NCI-H460 (cell line): Measurements from ENCODE around the gene ARHGAP45. TPM values are rescaled to one million over a fixed set of nuclear protein-coding genes. Genes with fewer than 3 reads are reported as not detected.
"Not testable (repeated sequence)": the region's sequence is repeated elsewhere in the genome, so short reads cannot be mapped to it uniquely, and the experiment has no call there.

ENCODE experiments used
- DNase-seq: peaks from one replicate; pipeline ENCODE4 v3.0.0-alpha.2; 2016; ENCODE audit warnings: low read depth; ENCODE audit errors: extremely low read depth
- polyA plus RNA-seq: library from polyadenylated mRNA; depleted of rRNA; stranded (reverse); fragments of >200 nt; gene quantifications from 2 replicates; pipeline ENCODE4 v1.2.3, GENCODE V29; 2014; cell fraction: nucleus; rRNA removed
- total RNA-seq: library from RNA; depleted of rRNA; stranded (reverse); fragments of >200 nt; shearing (Covaris generic); gene quantifications from 2 replicates; pipeline ENCODE4 v1.2.3, GENCODE V29; 2014; rRNA removed

The ARHGAP45 gene, protein sequence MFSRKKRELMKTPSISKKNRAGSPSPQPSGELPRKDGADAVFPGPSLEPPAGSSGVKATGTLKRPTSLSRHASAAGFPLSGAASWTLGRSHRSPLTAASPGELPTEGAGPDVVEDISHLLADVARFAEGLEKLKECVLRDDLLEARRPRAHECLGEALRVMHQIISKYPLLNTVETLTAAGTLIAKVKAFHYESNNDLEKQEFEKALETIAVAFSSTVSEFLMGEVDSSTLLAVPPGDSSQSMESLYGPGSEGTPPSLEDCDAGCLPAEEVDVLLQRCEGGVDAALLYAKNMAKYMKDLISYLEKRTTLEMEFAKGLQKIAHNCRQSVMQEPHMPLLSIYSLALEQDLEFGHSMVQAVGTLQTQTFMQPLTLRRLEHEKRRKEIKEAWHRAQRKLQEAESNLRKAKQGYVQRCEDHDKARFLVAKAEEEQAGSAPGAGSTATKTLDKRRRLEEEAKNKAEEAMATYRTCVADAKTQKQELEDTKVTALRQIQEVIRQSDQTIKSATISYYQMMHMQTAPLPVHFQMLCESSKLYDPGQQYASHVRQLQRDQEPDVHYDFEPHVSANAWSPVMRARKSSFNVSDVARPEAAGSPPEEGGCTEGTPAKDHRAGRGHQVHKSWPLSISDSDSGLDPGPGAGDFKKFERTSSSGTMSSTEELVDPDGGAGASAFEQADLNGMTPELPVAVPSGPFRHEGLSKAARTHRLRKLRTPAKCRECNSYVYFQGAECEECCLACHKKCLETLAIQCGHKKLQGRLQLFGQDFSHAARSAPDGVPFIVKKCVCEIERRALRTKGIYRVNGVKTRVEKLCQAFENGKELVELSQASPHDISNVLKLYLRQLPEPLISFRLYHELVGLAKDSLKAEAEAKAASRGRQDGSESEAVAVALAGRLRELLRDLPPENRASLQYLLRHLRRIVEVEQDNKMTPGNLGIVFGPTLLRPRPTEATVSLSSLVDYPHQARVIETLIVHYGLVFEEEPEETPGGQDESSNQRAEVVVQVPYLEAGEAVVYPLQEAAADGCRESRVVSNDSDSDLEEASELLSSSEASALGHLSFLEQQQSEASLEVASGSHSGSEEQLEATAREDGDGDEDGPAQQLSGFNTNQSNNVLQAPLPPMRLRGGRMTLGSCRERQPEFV
- 0.92 and 2.5 TPM in 2 replicates for total RNA-seq
- polyA plus RNA-seq, result 5.9 and 8.2 TPM in 2 replicates

DNA sequence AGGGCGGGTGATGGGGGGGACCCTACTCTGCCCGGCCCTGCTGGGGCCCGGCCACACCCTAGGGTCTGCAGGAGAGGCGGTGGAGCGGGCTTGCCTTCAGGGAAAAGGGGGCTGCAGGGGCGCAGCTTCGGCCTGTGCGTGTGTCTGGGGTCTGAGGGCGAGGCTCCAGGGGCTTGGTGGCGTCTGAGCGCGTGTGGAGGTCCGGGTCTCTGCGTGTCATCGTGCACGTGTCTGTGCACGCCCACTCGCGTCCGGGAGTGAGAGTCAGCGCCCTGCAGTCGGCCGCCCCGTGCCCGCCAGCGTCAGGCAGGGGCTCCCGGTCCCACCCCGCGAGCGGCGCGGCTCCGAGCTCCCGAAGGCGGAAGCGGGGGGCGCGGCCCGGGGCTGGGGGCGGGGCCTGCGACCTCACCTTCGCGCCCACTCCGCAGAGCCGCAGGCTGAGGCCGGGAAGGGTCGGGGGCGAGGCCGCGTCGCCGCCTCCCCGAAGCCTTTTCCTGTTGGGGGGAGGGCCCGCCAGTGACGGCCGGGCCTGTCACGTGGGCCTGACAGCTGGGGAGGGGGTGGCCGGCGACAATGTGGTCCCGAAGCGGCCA, at the start of gene ARHGAP45:
Gene ARHGAP45, plus strand, starts transcription at position 420 of the 593 bp plus-strand sequence. CDS start 239 bp downstream, outside the sequence.
- no peak for DNase-seq

DNA sequence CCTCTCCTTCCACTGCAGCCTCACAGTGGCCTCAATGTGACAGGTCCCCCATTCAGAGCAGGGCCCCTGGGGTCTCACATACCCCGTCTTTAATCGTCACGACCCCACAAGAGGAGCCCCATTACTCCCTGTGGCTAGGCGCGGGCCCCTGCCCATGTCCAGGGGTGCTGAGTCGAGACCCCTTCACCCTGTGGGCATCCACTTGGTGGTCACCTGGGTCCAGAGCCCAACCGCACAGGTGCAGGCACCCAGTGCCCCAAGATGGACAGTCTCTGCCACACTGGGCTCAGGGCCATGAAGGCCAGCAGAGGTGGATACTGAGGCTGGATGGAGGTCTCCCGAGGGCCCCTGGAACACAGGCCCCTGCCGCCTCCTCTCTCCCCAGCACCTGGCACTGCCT, 49.1 kb upstream of the ARHGAP45 start:
- DNase-seq, result no peak

DNA sequence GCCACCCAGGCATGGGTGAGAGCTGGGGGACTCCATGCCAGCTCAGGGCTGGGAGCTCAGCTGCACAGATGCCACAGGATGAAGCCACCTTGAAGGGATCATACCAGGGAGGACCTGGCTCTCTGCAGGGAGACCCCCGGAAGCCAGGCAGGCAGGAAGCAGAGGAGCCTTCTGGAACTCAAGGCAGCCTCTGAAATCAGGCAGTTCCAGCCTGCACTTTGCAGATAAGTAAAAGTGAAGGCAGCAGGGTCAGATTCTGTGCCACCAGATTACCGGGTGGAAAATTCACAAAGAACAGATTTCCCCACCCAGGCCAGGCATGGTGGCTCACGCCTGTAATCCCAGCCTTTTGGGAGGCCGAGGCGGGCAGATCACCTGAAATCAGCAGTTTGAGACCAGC, 48.6 kb upstream of the ARHGAP45 start:
- DNase-seq, result no peak

DNA sequence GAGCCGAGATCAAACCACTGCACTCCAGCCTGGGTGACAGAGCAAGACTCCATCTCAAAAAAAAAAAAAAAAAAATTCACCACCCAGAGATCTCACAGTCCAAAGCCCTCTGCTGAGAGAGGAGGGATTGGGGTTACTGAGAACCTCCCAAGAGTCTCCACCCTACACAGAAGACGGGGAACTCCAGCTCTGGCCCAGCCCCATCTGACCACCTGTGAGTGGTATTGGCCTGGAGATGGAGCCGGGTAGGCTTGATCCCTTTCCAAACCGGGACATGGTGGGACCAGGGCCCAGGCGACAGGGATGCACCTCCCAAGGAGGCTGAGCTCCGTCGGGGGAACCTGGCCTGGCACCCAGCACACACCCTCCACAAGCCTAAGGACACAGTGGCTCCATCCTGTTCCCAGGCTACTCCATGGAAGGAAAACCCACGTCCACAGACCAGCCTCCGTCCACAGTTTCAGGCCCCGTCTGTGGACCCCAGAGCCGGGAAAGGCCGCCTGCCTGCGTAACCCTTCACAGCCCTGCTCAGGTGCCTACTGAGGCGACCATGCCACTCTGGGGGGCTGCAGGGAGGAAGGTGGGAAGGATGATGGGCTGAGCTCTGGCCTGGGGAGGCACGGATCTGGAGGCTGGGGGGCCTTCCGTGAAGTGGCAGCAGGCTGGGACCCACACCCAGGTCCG, 47.9 kb upstream of the ARHGAP45 start:
- DNase-seq, result no peak

DNA sequence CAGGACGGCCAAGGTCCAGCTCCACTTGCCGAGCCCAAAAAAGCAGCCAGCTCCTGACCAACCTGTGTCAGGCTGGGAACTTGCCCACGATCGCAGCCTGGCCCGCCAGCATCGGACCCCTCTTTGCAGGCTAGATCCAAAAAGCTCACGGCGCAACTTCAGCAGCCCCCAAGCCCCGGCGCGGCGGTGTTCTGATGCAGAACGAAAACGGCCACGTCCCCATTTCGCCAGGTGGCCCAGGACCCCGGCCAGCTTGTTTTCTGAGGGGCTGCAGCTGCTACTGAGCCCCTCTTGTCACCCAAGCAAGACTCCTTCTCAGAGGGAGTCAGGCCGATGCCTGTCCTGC, 47.4 kb upstream of the ARHGAP45 start:
- no peak for DNase-seq

DNA sequence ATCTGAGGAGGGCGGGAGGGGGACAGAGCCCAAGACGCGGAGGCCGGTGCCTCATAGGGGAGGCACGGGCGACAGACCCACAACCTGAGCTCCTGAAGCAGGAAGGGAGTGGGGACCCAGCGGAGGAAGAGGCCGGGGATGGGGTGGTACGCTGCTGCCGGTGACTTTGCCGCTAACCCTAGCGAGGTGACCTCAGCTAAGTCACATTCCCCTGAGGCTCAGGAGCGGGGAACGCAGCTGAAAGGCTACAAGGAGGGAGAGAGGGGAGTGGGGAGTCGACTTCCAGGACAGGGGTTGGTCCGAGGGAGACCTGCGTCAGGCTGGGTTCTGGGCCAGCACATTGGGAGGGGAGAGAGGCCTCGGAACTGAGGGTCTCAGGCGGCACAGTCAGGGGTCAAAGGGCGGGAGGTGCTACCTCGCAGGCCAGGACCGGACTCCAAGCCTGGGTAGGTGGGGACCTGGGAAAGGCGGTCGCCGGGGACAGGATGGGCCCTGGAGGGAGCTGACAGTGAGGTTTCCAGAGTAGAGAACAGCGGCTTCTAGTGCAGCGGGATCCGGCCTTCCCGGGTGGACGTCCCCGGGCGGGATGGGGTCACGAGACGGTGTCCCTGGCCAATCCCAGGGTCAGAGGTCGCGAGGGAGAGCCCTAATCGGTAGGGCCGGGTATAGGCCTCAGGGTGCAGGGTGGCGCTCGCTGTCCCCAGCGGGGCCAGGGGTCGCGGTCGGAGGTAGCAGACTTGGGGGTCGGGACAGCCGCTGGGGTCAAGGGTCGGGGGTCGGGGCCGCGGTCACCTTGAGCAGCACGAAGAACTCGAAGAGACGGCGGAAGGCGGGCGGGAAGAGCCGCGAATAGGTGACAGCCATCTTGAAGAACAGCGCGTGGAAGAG, 46.7 kb upstream of the ARHGAP45 start:
- DNase-seq, result no peak

DNA sequence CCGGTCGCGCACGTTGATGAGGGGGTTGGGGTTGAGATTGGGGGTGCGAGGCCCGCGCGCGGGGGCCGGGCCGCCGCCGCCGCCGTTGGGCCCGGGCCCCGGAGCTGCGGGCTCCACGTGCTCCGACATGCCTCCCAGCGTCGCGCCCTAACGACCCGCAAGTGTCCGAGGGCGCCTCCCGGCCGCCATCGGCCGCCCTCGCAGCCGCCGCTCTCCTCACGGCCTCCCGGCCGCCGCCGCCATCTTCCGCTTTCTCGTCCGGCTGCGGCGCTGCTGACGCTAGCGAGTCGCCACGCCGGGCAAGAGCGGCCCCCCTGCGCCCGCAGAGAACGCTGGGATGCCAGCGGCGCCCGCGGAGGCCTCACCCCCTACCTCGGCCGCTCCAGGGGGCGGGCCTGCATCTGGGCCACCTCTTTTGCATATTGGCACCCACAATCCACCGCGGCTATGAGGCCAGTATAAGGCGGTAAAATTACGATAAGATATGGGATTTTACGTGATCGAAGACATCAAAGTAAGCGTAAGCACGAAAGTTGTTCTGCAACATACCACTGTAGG, 46.0 kb upstream of the ARHGAP45 start, which contains the start of gene TMEM259:
Gene TMEM259, minus strand, starts transcription at position 256 of the 558 bp plus-strand sequence. Its CDS starts 127 bp downstream, at position 129.
- peak; percentile 95 for DNase-seq

DNA sequence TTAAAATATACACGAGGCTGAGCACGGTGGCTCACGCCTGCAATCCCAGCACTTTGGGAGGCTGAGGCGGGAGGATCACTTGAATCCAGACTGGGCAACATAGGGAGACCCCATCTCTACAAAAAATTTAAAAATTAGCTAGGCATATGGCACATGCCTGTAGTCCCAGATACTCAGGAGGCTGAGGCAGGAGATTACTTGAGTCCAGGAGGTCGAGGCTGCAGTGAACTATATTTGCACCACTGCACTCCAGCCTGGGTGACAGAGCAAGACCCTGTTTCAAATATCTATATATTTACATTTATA, 43.1 kb upstream of the ARHGAP45 start:
- not testable (repeated sequence) for DNase-seq

DNA sequence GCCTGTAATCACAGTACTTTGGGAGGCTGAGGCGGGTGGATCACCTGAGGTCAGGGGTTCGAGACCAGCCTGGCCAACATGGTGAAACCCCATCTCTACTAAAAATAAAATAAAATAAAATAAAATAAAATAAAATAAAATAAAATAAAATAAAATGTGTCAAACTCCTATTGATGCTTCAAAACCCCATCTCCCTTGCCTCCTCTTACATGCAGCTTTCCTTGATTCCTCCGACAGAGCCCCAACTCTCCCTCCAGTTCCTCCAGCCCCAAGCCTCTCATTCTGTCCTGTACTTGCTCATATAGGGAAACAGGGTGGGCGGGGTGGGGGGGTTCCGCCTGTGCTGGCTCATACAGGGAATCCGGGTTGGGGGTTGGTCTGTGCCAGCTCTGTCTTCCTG, 41.9 kb upstream of the ARHGAP45 start:
- DNase-seq, result not testable (repeated sequence)

DNA sequence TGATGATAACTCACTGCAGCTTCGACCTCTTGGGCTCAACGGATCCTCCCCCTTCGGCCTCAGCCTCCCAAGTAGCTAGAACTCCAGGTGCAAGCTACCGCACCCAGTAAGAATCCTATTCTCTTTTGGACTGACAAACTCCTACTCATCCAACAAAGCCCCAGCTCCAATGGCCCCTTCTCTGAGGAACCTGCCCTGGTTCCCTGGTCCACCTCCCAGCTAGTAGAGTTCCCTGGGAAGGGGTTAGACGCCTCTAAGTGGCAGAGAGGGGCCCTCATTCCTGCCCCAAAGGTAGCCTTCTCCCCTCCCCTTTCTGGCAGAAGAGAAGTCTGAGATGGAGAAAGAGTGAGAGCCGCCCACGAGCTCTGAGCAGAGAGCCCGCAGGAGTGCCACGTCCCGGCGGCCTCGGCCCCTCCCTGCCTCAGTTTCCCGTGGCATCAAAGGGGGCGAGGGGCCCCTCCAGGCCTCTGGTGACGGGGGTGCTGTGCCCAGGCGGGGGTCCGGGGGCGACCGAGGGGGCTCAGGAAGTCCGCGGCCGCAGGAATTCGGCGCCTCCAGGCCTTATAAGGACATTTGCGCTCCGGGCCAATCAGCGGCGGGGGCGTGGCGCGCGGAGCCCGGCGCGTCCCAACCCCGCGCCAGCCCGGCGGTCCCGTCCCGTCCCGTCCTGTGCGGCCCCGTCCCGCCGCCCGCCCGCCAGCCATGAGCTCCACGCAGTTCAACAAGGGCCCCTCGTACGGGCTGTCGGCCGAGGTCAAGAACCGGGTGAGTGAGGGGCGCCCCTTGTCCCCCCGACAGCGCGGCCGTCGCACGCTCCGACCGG, 40.8 kb upstream of the ARHGAP45 start, which contains the start of gene CNN2:
Gene CNN2, plus strand, starts transcription at position 649 of the 823 bp plus-strand sequence. Its CDS starts 54 bp downstream, at position 703.
- no peak for DNase-seq

DNA sequence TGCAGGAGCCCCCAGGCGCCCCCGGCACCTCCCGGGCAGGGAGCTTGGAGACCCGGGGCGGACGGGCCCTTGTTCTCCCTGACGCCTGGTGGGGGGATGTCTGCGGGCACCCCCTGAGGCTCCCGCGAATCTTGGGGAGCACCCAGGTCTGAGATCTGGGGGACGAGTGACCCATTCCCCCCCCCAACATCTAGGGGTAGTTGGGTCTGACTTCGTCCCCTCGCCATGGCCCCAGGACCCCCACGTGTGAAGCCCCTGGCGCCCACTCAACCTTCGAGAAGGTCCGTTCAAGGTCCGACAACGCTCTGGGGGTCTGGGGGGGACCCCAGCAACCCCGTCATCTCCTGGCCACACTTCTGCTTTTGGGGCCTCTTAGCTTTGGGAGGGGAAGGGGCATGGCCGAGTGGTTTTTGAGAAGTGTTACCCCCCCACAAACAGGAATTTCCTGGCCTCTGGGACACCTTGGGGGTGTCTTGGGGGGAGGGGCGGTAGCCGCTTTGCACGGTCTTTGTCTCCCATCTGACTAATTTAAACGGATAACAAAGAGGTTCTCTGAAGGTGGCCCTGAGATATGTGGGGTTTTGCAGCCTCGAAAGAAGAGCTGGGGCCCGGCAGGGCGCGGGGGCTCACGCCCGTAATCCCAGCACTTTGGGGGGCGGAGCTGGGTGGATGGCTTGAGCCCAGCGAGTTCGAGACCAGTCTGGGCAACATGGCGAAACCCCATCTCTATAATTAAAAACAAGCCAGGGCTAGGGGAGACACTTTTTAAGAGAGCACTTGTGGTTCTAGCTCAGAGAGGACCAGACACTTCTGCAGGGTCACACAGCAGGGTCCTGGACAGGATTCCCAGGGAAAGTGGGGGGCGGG, 40.0 kb upstream of the ARHGAP45 start:
- no peak for DNase-seq

DNA sequence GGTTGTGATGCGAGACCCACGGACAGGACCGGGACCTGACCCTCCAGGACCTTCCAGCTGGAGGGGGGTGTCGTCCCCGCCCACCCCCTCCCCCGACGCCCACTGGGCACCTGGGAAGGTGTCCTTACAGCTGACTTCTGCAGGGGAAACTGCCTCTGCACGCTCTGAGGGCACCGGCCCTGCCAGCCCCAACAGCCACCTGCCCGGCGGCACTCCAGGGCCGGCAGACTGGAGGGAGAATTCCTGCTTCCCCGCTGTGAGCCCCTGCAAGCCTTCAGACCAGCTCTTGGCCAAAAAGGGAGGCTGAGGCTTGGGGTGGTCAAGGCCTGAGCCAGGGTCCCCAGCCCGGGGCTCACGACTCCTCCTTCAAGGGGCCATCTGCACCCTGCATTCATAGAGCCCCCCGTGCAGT, 39.3 kb upstream of the ARHGAP45 start:
- no peak for DNase-seq

DNA sequence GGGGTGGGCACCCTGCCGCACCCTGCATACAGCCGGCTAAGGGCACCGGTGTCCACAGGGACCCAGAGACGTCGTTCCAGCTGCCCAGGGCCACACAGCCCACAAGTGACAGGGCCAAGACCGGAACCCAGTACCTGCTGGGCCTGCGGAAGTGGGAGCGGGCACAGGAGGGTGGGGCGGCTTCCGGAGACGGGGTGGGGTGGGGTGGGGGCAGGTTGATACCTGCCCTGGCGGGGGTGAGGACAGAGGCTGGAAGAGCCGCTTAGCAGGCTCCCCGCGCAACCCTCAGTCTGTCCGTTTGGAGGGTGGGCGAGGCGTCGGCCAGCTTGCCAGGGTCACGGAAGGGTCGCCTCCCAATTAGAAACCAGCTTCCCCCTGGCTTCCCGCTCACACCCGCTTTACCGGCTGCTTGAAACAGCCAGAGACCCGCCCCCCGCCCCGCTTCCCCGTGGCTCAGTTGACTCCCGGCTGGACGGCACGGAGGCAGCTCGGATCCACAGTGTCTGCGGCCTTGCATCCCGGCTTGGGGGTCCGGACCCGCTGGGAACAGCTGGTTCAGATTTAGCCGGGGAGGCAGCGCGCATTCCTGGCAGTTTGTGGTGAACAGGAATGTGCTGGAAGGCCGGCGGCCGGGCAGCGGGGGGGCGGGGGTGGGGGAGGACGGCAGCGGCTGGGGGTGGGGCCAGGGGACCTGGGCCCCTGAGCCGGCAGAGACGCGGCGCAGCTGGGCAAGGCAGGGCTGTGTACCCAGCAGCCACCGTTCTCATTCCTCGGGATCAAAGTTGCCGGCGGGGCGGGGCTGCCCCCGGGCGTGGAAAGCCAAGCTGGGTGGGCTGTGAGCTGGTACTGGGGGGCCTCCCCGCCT, 38.7 kb upstream of the ARHGAP45 start:
- DNase-seq, result no peak

DNA sequence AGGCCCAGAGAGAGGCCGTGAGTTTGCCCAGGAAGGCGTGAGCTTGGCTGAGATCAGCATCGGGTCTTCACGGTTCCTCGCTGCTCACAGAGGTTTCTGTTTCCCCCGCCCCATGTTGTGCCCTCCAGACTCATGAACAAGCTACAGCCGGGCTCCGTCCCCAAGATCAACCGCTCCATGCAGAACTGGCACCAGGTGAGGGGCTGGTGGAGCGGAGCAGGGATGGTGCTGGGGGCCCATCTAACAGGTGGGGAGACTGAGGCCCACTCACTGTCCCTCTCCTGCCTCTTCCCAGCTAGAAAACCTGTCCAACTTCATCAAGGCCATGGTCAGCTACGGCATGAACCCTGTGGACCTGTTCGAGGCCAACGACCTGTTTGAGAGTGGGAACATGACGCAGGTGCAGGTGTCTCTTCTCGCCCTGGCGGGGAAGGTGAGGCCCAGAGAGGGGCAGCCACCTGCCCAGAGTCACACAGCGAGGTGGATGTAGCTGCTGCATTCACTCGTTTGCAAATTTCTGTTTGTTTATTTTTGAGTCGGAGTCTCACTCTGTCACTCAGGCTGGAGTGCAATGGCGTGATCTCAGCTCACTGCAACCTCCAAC, 34.6 kb upstream of the ARHGAP45 start:
- DNase-seq, result no peak

DNA sequence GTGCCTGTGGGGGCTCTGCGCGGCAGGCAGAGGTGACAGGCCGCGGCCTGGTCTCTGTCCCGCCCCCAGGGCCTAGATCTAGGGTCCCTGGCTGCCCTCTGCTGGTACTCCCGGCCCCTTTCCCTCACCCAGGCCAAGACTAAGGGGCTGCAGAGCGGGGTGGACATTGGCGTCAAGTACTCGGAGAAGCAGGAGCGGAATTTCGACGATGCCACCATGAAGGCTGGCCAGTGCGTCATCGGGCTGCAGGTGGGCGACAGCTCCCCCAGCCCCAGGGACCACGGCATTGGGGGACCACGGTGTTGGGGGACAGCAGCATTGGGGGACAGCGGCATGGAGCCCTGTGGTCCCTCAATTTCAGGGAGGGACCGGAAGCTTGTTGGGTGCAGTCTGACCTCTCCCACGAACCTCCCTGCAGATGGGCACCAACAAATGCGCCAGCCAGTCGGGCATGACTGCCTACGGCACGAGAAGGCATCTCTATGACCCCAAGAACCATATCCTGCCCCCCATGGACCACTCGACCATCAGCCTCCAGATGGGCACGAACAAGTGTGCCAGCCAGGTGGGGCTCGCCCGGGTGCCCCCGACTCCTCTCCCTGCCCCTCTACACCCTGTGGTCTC, 30.9 kb upstream of the ARHGAP45 start:
- DNase-seq, result no peak
